ENCODE measurements around the gene SPATS2. TPM values are rescaled to one million over a fixed set of nuclear protein-coding genes. Genes with fewer than 3 reads are reported as not detected.

SPATS2 gene
- total and polyA plus RNA-seq, 2 donors (not counting 3 experiments of a cell fraction or from before 2014, with no cell fraction given), result 55.8 to 66.5 TPM

GRCh38 chr12:49525942-49526341 lies 158.7 kb downstream of the SPATS2 start:
- TF ChIP-seq CTCF (IDR thresholded peaks at IDR 0.05; ENCODE audit: extremely low read depth in 1 of 2, insufficient read depth in 1 of 2, low read depth in 1 of 2, low read length in 2 of 2), result no peak
- no peak for TF ChIP-seq POLR2A (IDR thresholded peaks at IDR 0.05; ENCODE audit: low read depth, low read length)
- TF ChIP-seq JUN (IDR thresholded peaks at IDR 0.05; ENCODE audit: borderline replicate concordance, insufficient read depth, insufficient read length, low read depth), result no peak
- no peak for TF ChIP-seq POLR2AphosphoS5 (IDR thresholded peaks at IDR 0.05; ENCODE audit: insufficient read depth, low read depth, low read length)
- TF ChIP-seq GATA2 (IDR thresholded peaks at IDR 0.05; ENCODE audit: insufficient read depth, insufficient read length, low read depth, low read length), result no peak
- TF ChIP-seq MYC (IDR thresholded peaks at IDR 0.05; ENCODE audit: low read depth, low read length), result no peak
- TF ChIP-seq EZH2 (IDR thresholded peaks at IDR 0.05; ENCODE audit: borderline replicate concordance, low read depth, low read length, severe bottlenecking), result no peak
- no peak for TF ChIP-seq MAX (IDR thresholded peaks at IDR 0.05; ENCODE audit: insufficient read depth, insufficient read length)
- TF ChIP-seq FOS (IDR thresholded peaks at IDR 0.05; ENCODE audit: borderline replicate concordance, insufficient read depth, low read length), result no peak
- Histone ChIP-seq H3K4me3 (replicated peaks in 1 of 3; ENCODE audit: insufficient read depth in 1 of 3, low read depth in 1 of 3, low read length in 3 of 3) (no peak overlapping the region), H3K9ac (replicated peaks; ENCODE audit: extremely low read depth, insufficient read depth, low read length) (no peak overlapping the region), H3K79me2 (ENCODE audit: control insufficient read depth, insufficient read depth, low read length) (no peaks in the 10 kb centered on the region), H3K4me2 (ENCODE audit: insufficient read depth, low read length) (no peak overlapping the region), H3K36me3 (ENCODE audit: control insufficient read depth in 2 of 2, extremely low read depth in 1 of 2, insufficient read depth in 2 of 2, low read length in 2 of 2) (peaks cover 30 to 32% of the 10 kb centered on the region in 2 experiments), H3K4me1 (ENCODE audit: control insufficient read depth, extremely low read depth, insufficient read depth, low read length) (peaks cover 4% of the 10 kb centered on the region), H2AFZ (ENCODE audit: low read depth, low read length) (no peak overlapping the region), H3K9me3 (replicated peaks; ENCODE audit: control insufficient read depth, insufficient read depth, low read length) (no peaks in the 10 kb centered on the region), H3K9me1 (replicated peaks; ENCODE audit: control insufficient read depth, extremely low read depth, insufficient read depth, low read length) (no peaks in the 10 kb centered on the region), H3K27me3 (ENCODE audit: control insufficient read depth in 2 of 2, insufficient read depth in 2 of 2, low read length in 2 of 2) (no peaks in the 10 kb centered on the region), H4K20me1 (replicated peaks; ENCODE audit: control insufficient read depth, extremely low read depth, insufficient read depth, low read length) (no peaks in the 10 kb centered on the region), H3K27ac (ENCODE audit: insufficient read depth, low read depth, low read length) (no peak overlapping the region)
- dilution Hi-C loops (cut with MboI; ENCODE audit: extremely low pct_ligation_motif_present, low sequenced_read_pairs) (no loop called here), intact Hi-C loops (cut with micrococcal nuclease) (no loop called here)
- DNase-seq (ENCODE audit: low read depth, low spot score) (no peak), FAIRE-seq (no peak)
- CTCF ChIA-PET, result interaction anchor here (1.5 to 2.0 kb wide), 2 partner anchors 168 to 178 kb away, joined by 5 to 19 read pairs; no protein-coding TSS in a partner anchor
- POLR2A ChIA-PET, result no interaction called here
- no TSS peak for BruUV-seq (replicated peaks)

Measured in endothelial cell of umbilical vein (primary cell).